ENCODE data around the gene CCDC88A.
"Not testable (repeated sequence)": the region's sequence is repeated elsewhere in the genome, so short reads cannot be mapped to it uniquely, and the experiment has no call there.

CCDC88A gene

GRCh38 chr2:55419679-55420438, at the start of gene CCDC88A:
TSS of gene CCDC88A (minus strand) at chr2:55419856. CDS start at chr2:55419079, 777 bp downstream.
- peak; percentile 79 for DNase-seq

- DNase-seq = no peak
These were observed 42.0 kb upstream of the CCDC88A start for GRCh38 chr2:55461679-55462078.

- DNase-seq = no peak
These were observed 40.9 kb upstream of the CCDC88A start for GRCh38 chr2:55460562-55460961.

- DNase-seq = no peak
These were observed 40.1 kb upstream of the CCDC88A start for GRCh38 chr2:55459714-55460274.

GRCh38 chr2:55459279-55459678, 39.6 kb upstream of the CCDC88A start:
- DNase-seq = no peak

- DNase-seq = no peak
These were observed 34.5 kb upstream of the CCDC88A start for GRCh38 chr2:55454121-55454520.

- no peak for DNase-seq
These were observed 33.2 kb upstream of the CCDC88A start for GRCh38 chr2:55452879-55453278.

GRCh38 chr2:55451699-55452098, 32.0 kb upstream of the CCDC88A start:
- no peak for DNase-seq

GRCh38 chr2:55450014-55450413, 30.4 kb upstream of the CCDC88A start:
- DNase-seq = not testable (repeated sequence)

GRCh38 chr2:55442045-55442760, 22.5 kb upstream of the CCDC88A start:
- DNase-seq = not testable (repeated sequence)

- DNase-seq = no peak
These were observed 21.7 kb upstream of the CCDC88A start for GRCh38 chr2:55441280-55441892.

- no peak for DNase-seq
These were observed 19.4 kb upstream of the CCDC88A start for GRCh38 chr2:55439101-55439397.

GRCh38 chr2:55438391-55439100, 18.9 kb upstream of the CCDC88A start:
- no peak for DNase-seq

- DNase-seq = no peak
These were observed 18.1 kb upstream of the CCDC88A start for GRCh38 chr2:55437515-55438390.

GRCh38 chr2:55431982-55432627, 12.4 kb upstream of the CCDC88A start:
- DNase-seq = no peak

- no peak for DNase-seq
These were observed 10.7 kb upstream of the CCDC88A start for GRCh38 chr2:55430211-55430975.

- DNase-seq = no peak
These were observed 8.6 kb upstream of the CCDC88A start for GRCh38 chr2:55428258-55428657.

- no peak for DNase-seq
These were observed 5.8 kb upstream of the CCDC88A start for GRCh38 chr2:55425431-55425831.

- DNase-seq = no peak
These were observed 3.4 kb upstream of the CCDC88A start for GRCh38 chr2:55422876-55423665.

- DNase-seq = no peak
These were observed 1.7 kb upstream of the CCDC88A start for GRCh38 chr2:55421326-55421725.

Measured in activated CD4-positive, alpha-beta T cell treated with anti-CD3 and anti-CD28 coated beads for 1 hour (primary cell).